ENCODE data around the gene FSD1L.

FSD1L gene

DNA sequence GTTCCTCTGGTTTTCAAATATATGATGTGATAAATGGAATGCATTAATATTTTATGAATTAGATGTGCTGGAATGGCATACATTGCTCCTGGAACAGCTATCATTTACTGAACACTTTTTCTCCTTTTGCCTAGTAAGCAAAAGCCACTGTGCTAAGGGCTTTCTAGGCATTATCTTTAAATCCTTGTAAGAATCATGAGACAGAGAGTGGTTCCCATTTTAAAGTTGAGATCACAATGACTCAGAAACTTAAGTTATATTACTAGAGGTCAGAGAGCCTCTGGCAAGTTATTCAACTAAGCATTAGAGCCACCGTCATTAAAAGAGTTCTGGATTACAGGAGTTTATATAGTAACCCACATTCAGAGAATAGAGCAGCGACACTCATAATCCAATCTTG is 26.7 kb upstream of the FSD1L start:
- DNase-seq (ENCODE audit: low read depth): peak; percentile 81
- no peak overlapping the region for H3K4me3 ChIP-seq (ENCODE audit: low read length)
- no peak for TF ChIP-seq CTCF (conservative IDR thresholded peaks at IDR 0.05; ENCODE audit: low read depth, low read length)

DNA sequence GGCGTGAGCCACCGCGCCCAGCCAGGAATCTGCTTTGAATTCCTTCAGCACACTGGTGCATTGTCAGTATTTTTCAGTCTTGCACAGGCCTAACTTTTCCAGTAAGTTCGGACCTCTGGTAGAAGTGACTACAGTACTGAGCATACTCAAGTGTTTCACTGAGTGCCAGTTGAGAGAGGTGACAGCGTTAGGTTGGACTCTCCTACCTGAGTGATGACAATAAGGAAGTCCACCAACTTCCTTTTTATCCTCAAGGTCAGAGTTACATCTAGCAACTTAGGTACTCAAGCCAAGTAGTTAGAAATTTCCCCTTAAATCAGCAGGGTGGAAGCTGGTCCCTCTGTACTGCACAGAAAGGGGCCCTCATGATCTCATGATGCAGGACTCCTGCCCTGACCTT is 26.0 kb upstream of the FSD1L start:
- DNase-seq (ENCODE audit: low read depth): no peak
- no peak for TF ChIP-seq CTCF (conservative IDR thresholded peaks at IDR 0.05; ENCODE audit: low read depth, low read length)

DNA sequence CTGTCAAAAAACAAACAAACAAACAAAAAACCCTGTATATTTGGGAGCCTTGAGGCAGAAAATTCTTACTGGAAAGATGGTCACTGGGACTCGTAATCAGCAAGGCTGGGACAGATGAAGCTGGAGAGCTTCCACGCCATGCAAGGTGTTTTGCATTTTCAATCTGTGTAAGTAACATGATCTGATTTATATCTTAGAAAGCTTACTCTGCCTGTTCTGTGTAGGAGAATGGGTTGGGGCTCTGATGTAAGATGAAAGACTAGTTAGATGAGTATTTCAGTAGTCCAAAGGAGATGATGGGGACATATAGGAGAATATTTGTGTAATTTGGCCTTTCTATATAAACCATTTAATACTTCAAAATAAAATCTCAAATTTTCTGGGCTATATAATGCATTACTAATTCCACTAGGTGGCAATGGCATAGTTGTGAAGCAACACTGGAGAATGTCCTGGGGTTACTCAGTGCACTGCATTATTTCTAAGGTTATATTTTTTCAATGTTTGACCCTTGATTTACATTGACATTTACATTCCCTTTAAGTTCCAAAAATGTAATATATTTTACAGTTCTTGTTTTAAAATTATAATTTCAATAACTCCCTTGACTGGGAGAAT is 21.9 kb upstream of the FSD1L start:
- peak; percentile 63 for TF ChIP-seq CTCF (conservative IDR thresholded peaks at IDR 0.05; ENCODE audit: low read depth, low read length)
- H3K4me3 ChIP-seq (ENCODE audit: low read length): no peak overlapping the region
- no peak for DNase-seq (ENCODE audit: low read depth)

More for the DNA sequence above, 26.0 kb upstream of the FSD1L start:
- no peak overlapping the region for H3K4me3 ChIP-seq (ENCODE audit: low read length)

GRCh38 chr9:105426657-105427056 is 21.2 kb upstream of the FSD1L start:
- no peak for DNase-seq (ENCODE audit: low read depth)
- H3K4me3 ChIP-seq (ENCODE audit: low read length): no peak overlapping the region
- TF ChIP-seq CTCF (conservative IDR thresholded peaks at IDR 0.05; ENCODE audit: low read depth, low read length): no peak

GRCh38 chr9:105431424-105432246 is 16.2 kb upstream of the FSD1L start:
- H3K4me3 ChIP-seq (ENCODE audit: low read length): no peak overlapping the region
- no peak for TF ChIP-seq CTCF (conservative IDR thresholded peaks at IDR 0.05; ENCODE audit: low read depth, low read length)
- DNase-seq (ENCODE audit: low read depth): no peak

DNA sequence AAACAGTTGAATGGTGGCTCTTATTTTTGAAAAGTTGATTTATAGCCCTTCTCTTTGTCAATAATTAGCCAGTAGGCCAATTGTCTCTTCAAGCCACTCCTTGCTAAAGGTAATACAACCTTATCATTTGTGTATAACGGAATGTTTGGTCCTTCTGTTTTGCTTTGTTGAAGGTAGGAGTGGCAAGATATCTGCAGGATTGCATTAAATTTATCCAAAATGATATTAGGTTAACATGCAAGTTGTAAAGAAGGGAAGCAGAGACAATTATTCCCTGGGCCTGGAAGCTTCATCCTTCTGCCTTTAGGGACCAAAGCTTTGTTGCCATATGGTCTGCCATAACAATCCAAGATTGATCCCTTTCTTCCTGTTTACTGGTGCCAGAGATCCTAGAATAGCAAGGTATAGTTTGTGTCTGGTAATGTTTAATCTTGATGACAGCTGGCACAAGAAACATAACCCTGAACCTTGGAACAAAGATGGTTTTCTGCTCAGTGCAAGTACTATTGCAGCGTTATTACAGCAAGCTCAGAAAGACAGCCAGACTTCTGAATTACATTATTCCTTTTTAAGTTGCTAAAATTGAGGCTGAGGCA is 15.5 kb upstream of the FSD1L start:
- DNase-seq (ENCODE audit: low read depth): no peak
- H3K4me3 ChIP-seq (ENCODE audit: low read length): no peak overlapping the region
- no peak for TF ChIP-seq CTCF (conservative IDR thresholded peaks at IDR 0.05; ENCODE audit: low read depth, low read length)
